Thoracic aorta (tissue), 2 donors: ENCODE measurements around the gene AGTPBP1. TPM values are rescaled to one million over a fixed set of nuclear protein-coding genes. Genes with fewer than 3 reads are reported as not detected.

Experiments used
- ATAC-seq: fragments of 150-250 bp; one replicate; pipeline ENCODE4 v1.8.0; 2017; ENCODE audit warnings: low read depth; ENCODE audit not compliant: insufficient number of reproducible peaks, low FRiP score
- DNase-seq: peaks from one replicate; pipeline ENCODE4 v3.0.0-alpha.2; 2020; ENCODE audit warnings: low spot score
- H3K27ac ChIP-seq, 2 donors: fragments of 200-600 bp; sonication (generic); 1 replicate in 1 of 2; 2 replicates in 1 of 2; pipeline ENCODE4 v1.5.1; 2016; ENCODE audit warnings: mild to moderate bottlenecking in 2 of 2, moderate library complexity in 2 of 2
- H3K27me3 ChIP-seq: fragments of 200-600 bp; sonication (generic); replicated peaks from 2 replicates; pipeline ENCODE4 v1.6.0; 2016; ENCODE audit warnings: mild to moderate bottlenecking; ENCODE audit not compliant: insufficient read depth
- H3K36me3 ChIP-seq: fragments of 200-600 bp; sonication (generic); one replicate; pipeline ENCODE4 v1.5.1; 2016
- H3K4me1 ChIP-seq, 2 donors: fragments of 200-600 bp; sonication (generic); 1 replicate in 1 of 2; 2 replicates in 1 of 2; pipeline versions ENCODE4 v1.5.1 to v1.6.0; 2016; ENCODE audit warnings: low read depth in 2 of 2, mild to moderate bottlenecking in 1 of 2; ENCODE audit not compliant: control insufficient read depth in 1 of 2
- H3K4me3 ChIP-seq: fragments of 200-600 bp; sonication (generic); 2 replicates; pipeline ENCODE4 v1.5.1; 2016; ENCODE audit warnings: mild to moderate bottlenecking
- H3K9me3 ChIP-seq: fragments of 200-600 bp; sonication (generic); 2 replicates; pipeline ENCODE4 v1.5.1; 2016
- total RNA-seq, 2 donors: library from RNA; depleted of rRNA; stranded (reverse); fragments of >200 nt; gene quantifications; one replicate each; pipeline versions ENCODE4 v1.1.0 to v1.2.3, GENCODE V29; 2016
- TF ChIP-seq, protein P1 (sequence below): fragments of 200-600 bp; sonication (generic); IDR thresholded peaks from one replicate; pipeline ENCODE4 v1.5.1; 2019; ENCODE audit warnings: antibody characterized with exemption

Gene AGTPBP1
- total RNA-seq, 2 donors from 2014 or later = 35.0 to 38.3 TPM

DNA sequence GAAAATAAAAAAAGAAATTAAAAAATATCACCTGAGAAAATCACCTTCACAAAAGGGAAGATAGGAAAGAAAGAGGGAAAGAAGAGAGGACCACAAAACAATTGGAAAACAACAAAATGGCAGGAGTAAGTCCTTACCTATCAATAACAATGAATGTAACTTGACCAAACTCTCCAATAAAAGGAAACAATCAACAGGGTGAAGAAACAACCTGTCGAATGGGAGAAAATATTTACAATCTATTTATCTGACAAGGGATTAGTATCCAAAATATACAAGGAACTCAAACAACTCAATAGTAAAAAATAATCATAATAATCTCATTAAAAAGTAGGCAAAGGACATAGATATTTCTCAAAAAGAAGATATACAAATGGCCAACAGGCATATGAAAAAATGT, 135.8 kb downstream of the AGTPBP1 start:
- H3K27me3 ChIP-seq = no peaks in the 10 kb centered on the region
- H3K9me3 ChIP-seq = no peaks in the 10 kb centered on the region
- DNase-seq (no peak), ATAC-seq (no peak)
- H3K4me3 ChIP-seq = no peak overlapping the region
- TF ChIP-seq, protein P1, sequence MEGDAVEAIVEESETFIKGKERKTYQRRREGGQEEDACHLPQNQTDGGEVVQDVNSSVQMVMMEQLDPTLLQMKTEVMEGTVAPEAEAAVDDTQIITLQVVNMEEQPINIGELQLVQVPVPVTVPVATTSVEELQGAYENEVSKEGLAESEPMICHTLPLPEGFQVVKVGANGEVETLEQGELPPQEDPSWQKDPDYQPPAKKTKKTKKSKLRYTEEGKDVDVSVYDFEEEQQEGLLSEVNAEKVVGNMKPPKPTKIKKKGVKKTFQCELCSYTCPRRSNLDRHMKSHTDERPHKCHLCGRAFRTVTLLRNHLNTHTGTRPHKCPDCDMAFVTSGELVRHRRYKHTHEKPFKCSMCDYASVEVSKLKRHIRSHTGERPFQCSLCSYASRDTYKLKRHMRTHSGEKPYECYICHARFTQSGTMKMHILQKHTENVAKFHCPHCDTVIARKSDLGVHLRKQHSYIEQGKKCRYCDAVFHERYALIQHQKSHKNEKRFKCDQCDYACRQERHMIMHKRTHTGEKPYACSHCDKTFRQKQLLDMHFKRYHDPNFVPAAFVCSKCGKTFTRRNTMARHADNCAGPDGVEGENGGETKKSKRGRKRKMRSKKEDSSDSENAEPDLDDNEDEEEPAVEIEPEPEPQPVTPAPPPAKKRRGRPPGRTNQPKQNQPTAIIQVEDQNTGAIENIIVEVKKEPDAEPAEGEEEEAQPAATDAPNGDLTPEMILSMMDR = no peak
- no peak overlapping the region for H3K27ac ChIP-seq
- H3K4me1 ChIP-seq = peaks cover 0 to 2% of the 10 kb centered on the region in 2 donors
- H3K36me3 ChIP-seq = no peaks in the 10 kb centered on the region

DNA sequence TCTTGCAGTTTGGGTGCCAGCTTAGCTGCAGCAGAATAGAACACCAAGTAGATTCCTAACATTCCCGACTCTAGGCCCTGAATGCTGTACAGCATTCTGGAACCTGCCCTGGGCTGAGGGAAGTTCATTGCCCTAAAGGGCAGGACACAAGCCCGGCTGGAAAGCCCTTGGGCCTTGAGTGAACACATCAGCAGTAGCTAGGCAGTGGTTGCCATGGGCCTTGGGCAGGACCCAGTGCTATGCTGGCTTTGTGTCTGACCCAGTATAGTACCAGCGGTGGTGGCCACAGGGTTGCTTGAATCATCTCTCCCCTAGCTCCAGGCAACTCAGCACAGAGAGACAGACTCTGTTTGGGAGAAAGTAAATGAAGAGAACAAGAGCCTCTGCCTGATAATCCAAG, 137.8 kb downstream of the AGTPBP1 start:
- DNase-seq (no peak), ATAC-seq (no peak)
- TF ChIP-seq, protein P1 = no peak
- Histone ChIP-seq H3K27me3 (no peaks in the 10 kb centered on the region), H3K27ac (no peak overlapping the region), H3K36me3 (no peaks in the 10 kb centered on the region), H3K9me3 (no peaks in the 10 kb centered on the region), H3K4me1 (no peaks in the 10 kb centered on the region), H3K4me3 (no peak overlapping the region)

DNA sequence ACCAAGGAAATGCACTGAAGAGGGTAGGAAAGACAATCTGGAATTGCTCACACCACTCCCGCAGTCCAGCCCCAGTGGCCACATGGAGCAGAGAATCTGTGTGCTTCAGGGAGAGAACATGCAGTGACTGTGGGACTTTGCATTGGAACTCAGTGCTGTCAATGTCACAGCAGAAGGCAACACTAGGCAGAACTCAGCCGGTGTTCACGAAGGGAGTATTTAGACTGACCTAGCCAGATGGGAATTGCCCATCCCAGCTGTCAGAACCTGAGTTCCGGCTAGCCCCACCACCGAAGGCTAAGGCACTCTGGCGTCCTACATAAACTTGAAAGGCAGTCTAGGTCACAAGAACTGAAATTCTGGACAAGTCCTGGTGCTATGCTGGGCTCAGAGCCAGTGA, 139.0 kb downstream of the AGTPBP1 start:
- H3K9me3 ChIP-seq = no peaks in the 10 kb centered on the region
- H3K36me3 ChIP-seq = no peaks in the 10 kb centered on the region
- no peaks in the 10 kb centered on the region for H3K4me1 ChIP-seq
- no peak for DNase-seq
- no peak overlapping the region for H3K27ac ChIP-seq
- ATAC-seq = no peak
- H3K4me3 ChIP-seq = no peak overlapping the region
- no peaks in the 10 kb centered on the region for H3K27me3 ChIP-seq
- TF ChIP-seq, protein P1 = no peak

DNA sequence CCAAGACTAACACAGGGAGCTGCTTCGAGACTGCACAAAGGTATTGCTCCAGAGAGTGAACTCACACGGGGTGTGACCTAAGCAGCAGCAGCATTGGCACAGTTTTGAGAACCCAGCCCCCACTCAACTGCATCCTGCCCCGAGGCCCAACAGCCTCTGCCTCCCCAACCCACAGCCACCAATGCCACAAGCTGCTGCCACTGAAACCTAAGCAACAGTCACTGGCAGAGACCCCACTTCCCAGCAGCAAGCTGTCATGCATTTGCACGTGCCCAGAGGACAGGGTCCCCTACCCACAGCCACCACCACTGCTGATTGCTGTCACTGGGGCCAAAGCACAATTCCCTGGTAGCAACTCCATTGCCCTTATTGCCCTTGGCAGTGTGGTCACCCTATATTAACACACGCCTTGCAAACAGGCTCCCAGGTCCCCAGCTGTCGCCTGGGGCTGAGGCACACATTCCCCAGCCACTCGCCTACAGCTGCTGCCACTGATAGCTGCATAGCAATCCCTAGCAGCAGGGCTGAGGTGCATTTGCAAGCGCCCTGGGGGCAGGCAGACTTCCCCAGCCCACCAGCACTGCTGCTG, 141.0 kb downstream of the AGTPBP1 start:
- ATAC-seq = no peak
- no peaks in the 10 kb centered on the region for H3K4me1 ChIP-seq
- no peaks in the 10 kb centered on the region for H3K9me3 ChIP-seq
- TF ChIP-seq, protein P1 = no peak
- no peaks in the 10 kb centered on the region for H3K36me3 ChIP-seq
- H3K4me3 ChIP-seq = no peak overlapping the region
- DNase-seq = no peak
- H3K27ac ChIP-seq = no peak overlapping the region
- no peaks in the 10 kb centered on the region for H3K27me3 ChIP-seq

DNA sequence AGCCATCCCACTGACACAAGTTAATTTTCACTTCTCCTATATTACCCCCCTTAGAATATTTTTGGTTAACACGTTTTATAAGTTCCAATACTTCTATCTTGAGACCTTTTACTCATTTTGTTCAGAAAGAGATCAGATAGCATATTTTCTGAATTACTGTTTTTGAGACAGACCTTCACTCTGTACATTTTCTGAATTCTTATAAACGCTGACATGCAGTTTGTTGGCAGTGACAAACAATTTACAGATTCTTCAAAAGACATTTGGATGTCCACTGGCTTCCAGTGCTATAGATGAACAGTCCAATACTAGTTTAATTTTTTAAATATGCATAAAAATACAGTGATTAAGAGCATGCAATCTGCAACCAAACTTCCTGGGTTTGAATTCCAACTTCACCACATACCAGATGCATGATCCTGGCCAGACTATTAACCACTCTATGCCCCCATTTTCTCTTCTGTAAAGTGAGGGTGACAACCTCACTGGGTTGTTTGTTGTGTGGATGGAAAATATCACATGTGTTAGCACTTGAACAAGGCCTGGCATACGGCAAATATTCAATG, 142.1 kb downstream of the AGTPBP1 start:
- Histone ChIP-seq H3K4me1 (no peaks in the 10 kb centered on the region), H3K27me3 (no peaks in the 10 kb centered on the region), H3K4me3 (no peak overlapping the region), H3K36me3 (no peaks in the 10 kb centered on the region), H3K27ac (no peak overlapping the region), H3K9me3 (no peaks in the 10 kb centered on the region)
- TF ChIP-seq, protein P1 = no peak
- DNase-seq (no peak), ATAC-seq (no peak)
